Measurements from ENCODE around the gene CACNA1C.

The CACNA1C gene

DNA sequence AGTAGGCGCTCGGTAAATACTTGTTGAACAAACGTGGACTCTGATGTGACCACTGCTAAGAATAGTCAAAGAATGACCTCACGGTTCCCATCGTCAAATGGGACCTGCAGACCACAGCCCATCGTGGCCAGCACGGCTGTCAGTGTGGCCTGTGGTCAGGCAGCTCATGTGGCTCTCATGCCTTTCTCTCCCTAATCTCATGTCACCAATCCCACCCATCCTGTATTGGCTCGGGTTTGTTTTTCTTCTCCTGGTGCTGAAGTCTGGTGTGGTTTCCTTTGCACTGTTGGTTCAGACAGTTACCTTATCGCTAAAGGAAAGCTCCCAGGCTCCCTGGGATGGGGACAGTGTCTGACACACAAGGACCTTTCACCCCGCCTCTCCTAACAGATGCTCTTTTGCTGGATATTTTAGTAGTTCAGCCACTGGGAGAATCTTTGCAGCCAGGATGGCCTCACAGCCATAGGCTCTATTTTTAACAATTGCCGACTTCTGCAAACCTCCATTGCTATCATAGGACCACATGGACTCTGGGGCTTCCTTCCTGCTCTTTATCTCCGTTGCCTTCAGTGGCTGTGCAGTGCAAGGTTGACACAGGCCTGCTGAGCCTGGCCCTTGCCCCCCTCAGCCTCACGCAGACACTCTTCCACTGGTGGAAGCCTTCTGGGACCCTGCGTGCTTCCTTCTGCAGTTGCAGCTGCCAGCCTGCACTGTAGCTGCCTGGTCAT is 448.8 kb downstream of the CACNA1C start:
- no peak for TF ChIP-seq GATA3 (IDR thresholded peaks at IDR 0.05; ENCODE audit: low read depth, low read length)
- no peak for TF ChIP-seq GATA2 (IDR thresholded peaks at IDR 0.05; ENCODE audit: low read depth, low read length)

GRCh38 chr12:2503036-2503435 is 450.2 kb downstream of the CACNA1C start:
- no peak for TF ChIP-seq GATA2 (IDR thresholded peaks at IDR 0.05; ENCODE audit: low read depth, low read length)
- no peak for TF ChIP-seq GATA3 (IDR thresholded peaks at IDR 0.05; ENCODE audit: low read depth, low read length)

GRCh38 chr12:2503762-2504161 is 451.0 kb downstream of the CACNA1C start:
- TF ChIP-seq GATA3 (IDR thresholded peaks at IDR 0.05; ENCODE audit: low read depth, low read length) (no peak), GATA2 (IDR thresholded peaks at IDR 0.05; ENCODE audit: low read depth, low read length) (no peak)

- TF ChIP-seq GATA3 (IDR thresholded peaks at IDR 0.05; ENCODE audit: low read depth, low read length) (no peak), GATA2 (IDR thresholded peaks at IDR 0.05; ENCODE audit: low read depth, low read length) (no peak)
Measured at GRCh38 chr12:2504577-2504976, 451.8 kb downstream of the CACNA1C start.

DNA sequence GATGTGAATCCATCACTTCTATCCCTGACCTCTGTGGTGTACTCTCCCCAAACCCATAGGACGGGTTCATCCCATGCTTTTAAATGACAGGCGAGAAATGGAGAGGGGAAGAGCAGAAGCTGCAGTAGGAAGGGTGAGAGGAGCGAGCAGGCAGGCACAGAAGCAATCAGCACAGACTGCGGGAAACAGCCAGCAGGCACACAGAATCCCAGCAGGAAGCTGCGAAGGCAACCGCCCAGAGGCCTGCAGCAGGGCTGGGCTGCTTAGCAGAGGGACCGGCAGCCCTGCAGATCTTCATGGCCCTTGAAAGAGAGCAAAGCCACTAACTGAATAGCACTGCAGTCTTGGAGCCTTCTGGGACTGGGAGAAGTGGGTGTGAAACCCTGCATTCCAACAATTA is 455.0 kb downstream of the CACNA1C start:
- no peak for TF ChIP-seq GATA2 (IDR thresholded peaks at IDR 0.05; ENCODE audit: low read depth, low read length)
- no peak for TF ChIP-seq GATA3 (IDR thresholded peaks at IDR 0.05; ENCODE audit: low read depth, low read length)

- TF ChIP-seq GATA3 (IDR thresholded peaks at IDR 0.05; ENCODE audit: low read depth, low read length) (no peak), GATA2 (IDR thresholded peaks at IDR 0.05; ENCODE audit: low read depth, low read length) (no peak)
Measured at GRCh38 chr12:2509137-2509536, 456.4 kb downstream of the CACNA1C start.

- TF ChIP-seq GATA3 (IDR thresholded peaks at IDR 0.05; ENCODE audit: low read depth, low read length): no peak
- TF ChIP-seq GATA2 (IDR thresholded peaks at IDR 0.05; ENCODE audit: low read depth, low read length): no peak
Measured at GRCh38 chr12:2510045-2510444, 457.3 kb downstream of the CACNA1C start.

- TF ChIP-seq GATA3 (IDR thresholded peaks at IDR 0.05; ENCODE audit: low read depth, low read length) (no peak), GATA2 (IDR thresholded peaks at IDR 0.05; ENCODE audit: low read depth, low read length) (no peak)
Measured at GRCh38 chr12:2513141-2514037, 460.6 kb downstream of the CACNA1C start.

DNA sequence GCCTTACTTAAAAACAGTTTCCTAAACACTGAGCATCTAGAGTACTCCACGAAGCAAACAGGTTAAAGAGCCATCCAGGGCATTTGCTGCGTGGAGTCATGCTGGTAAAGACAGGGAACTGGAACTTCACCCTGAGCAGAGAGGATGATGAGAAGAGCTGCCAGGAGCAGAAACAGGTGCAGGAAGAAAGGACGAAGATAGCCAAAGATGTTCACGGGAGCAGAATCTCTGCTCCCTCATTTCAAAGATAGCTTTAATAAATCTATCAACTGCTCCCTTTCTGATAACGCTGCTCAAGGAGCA is 461.2 kb downstream of the CACNA1C start:
- no peak for TF ChIP-seq GATA3 (IDR thresholded peaks at IDR 0.05; ENCODE audit: low read depth, low read length)
- TF ChIP-seq GATA2 (IDR thresholded peaks at IDR 0.05; ENCODE audit: low read depth, low read length): no peak

GRCh38 chr12:2520722-2521246 is 468.0 kb downstream of the CACNA1C start:
- no peak for TF ChIP-seq GATA2 (IDR thresholded peaks at IDR 0.05; ENCODE audit: low read depth, low read length)
- no peak for TF ChIP-seq GATA3 (IDR thresholded peaks at IDR 0.05; ENCODE audit: low read depth, low read length)

DNA sequence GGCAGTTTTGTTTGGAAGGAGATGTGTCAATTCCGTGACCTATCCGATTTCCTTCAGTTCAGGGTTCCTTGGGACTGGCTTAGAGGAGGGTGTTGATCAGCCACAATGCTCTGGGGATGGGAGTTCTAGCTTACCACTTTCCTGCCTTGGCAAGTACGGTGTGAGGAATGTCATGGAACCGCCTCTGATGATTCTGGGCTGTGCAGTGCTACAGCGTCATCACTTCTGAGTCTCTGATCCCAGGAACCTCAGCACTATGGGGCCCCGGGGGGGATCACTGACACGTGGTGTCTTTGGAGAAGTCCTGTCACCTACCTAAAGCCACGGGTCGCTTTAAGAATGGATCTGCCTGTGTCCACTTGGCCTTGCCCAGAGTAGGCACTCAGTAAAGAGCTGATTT is 470.5 kb downstream of the CACNA1C start:
- TF ChIP-seq GATA3 (IDR thresholded peaks at IDR 0.05; ENCODE audit: low read depth, low read length) (no peak), GATA2 (IDR thresholded peaks at IDR 0.05; ENCODE audit: low read depth, low read length) (no peak)

- TF ChIP-seq GATA3 (IDR thresholded peaks at IDR 0.05; ENCODE audit: low read depth, low read length): no peak
- no peak for TF ChIP-seq GATA2 (IDR thresholded peaks at IDR 0.05; ENCODE audit: low read depth, low read length)
Measured at GRCh38 chr12:2523844-2524243, 471.1 kb downstream of the CACNA1C start.

DNA sequence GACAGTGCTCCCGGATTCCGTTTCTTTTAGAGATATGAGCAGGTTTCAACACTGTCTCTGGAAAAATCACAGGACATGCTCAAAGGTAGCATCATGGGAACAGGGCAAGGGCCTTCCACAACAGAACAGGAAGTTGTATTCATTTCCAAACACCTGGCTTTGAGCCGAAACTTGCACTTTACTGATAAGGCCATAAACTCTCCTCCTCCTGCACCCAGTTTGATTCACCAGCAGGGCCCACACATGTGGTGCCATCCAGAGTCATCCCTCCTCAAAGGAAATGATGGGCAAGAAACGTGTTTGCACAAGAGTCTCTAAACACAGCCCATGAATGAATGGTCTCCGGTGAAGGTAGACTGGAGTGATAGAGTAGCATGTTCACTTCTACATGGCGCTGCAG is 473.6 kb downstream of the CACNA1C start:
- TF ChIP-seq GATA2 (IDR thresholded peaks at IDR 0.05; ENCODE audit: low read depth, low read length) (no peak), GATA3 (IDR thresholded peaks at IDR 0.05; ENCODE audit: low read depth, low read length) (no peak)

DNA sequence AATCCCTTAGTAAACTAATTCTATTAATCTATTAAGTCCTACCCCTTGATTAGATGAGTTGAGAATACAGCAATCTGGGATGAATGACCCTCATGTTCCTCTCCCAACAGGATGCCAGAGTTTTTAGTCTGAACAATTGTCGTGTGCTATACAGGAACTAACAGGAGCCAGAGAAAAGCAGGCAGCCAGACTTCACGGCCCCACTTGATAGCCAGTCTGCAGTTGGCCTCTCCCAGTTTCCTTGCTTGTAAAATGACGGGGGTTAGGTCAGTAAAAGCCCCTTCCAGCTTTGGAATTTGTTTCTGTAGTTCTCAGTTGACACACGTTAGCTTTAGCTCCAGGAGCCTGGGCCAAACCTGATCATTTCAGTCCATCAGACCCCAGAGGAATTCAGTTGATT is 475.2 kb downstream of the CACNA1C start:
- TF ChIP-seq GATA2 (IDR thresholded peaks at IDR 0.05; ENCODE audit: low read depth, low read length) (no peak), GATA3 (IDR thresholded peaks at IDR 0.05; ENCODE audit: low read depth, low read length) (no peak)

DNA sequence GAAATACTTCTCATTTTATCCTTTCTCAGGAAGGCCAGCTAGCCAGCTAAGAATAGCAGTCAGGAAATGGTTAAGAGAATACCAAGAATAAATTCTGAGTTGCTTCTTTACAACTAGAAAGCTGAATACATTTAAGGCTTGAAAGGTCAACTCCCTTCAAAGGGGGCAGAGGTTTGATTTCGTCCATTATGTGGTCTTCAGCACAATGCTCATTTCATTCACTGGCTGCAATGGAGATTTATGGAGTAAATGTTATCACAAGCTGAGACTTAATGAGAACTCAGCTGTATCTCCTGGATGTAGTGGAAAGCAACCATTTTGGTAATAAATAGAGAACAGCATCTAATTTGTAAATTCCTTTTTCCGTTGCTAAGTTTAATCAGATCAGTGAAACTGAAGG is 477.0 kb downstream of the CACNA1C start:
- TF ChIP-seq GATA3 (IDR thresholded peaks at IDR 0.05; ENCODE audit: low read depth, low read length) (no peak), GATA2 (IDR thresholded peaks at IDR 0.05; ENCODE audit: low read depth, low read length) (no peak)
